RWPE2 (cell line): ENCODE measurements around the gene C19orf81.
"Not testable (repeated sequence)": the region's sequence is repeated elsewhere in the genome, so short reads cannot be mapped to it uniquely, and the experiment has no call there.

Experiments
- ATAC-seq: fragments of 200-7000 bp; cut with Tn5 transposase; 3 replicates; pipeline ENCODE4 v1.9.1; 2021; ENCODE audit warnings: low read depth
- DNase-seq: peaks from one replicate; pipeline ENCODE4 v3.0.0-alpha.2; 2020; ENCODE audit warnings: low spot score
- H3K27ac ChIP-seq: fragments of 450-650 bp; 2 replicates; pipeline ENCODE4 v1.5.1; 2017; ENCODE audit warnings: mild to moderate bottlenecking; ENCODE audit not compliant: poor library complexity, severe bottlenecking
- H3K27me3 ChIP-seq: fragments of 250-450 bp; sonication (Bioruptor Pico); 2 replicates; pipeline ENCODE4 v1.5.1; 2021; ENCODE audit warnings: mild to moderate bottlenecking, moderate library complexity; ENCODE audit not compliant: insufficient read depth, poor library complexity, severe bottlenecking
- H3K36me3 ChIP-seq: fragments of 250-450 bp; sonication (Bioruptor Pico); 2 replicates; pipeline ENCODE4 v1.5.1; 2020; ENCODE audit warnings: low read depth, mild to moderate bottlenecking, moderate library complexity
- H3K4me1 ChIP-seq: fragments of 250-450 bp; sonication (Bioruptor Pico); 2 replicates; pipeline ENCODE4 v1.5.1; 2021; ENCODE audit warnings: mild to moderate bottlenecking, moderate library complexity; ENCODE audit not compliant: insufficient read depth, poor library complexity, severe bottlenecking
- H3K4me3 ChIP-seq: fragments of 250-450 bp; sonication (Bioruptor Pico); 2 replicates; pipeline ENCODE4 v1.5.1; 2021; ENCODE audit warnings: mild to moderate bottlenecking, moderate library complexity; ENCODE audit not compliant: severe bottlenecking
- H3K9me3 ChIP-seq: fragments of 250-450 bp; sonication (Bioruptor Pico); 2 replicates; pipeline ENCODE4 v1.5.1; 2021; ENCODE audit warnings: mild to moderate bottlenecking, moderate library complexity; ENCODE audit not compliant: severe bottlenecking
- CTCF ChIP-seq: fragments of 450-650 bp; IDR thresholded peaks from one replicate; pipeline ENCODE4 v1.5.1; 2017; ENCODE audit warnings: mild to moderate bottlenecking, moderate library complexity; ENCODE audit not compliant: poor library complexity, severe bottlenecking

The C19orf81 gene

GRCh38 chr19:50602935-50603334 is 46.3 kb upstream of the C19orf81 start:
- DNase-seq (no peak), ATAC-seq (no peak)
- TF ChIP-seq CTCF = no peak
- no peaks in the 10 kb centered on the region for H3K9me3 ChIP-seq
- no peaks in the 10 kb centered on the region for H3K36me3 ChIP-seq
- H3K27ac ChIP-seq = no peak overlapping the region
- no peak overlapping the region for H3K4me3 ChIP-seq
- H3K27me3 ChIP-seq = peaks cover 16% of the 10 kb centered on the region
- no peaks in the 10 kb centered on the region for H3K4me1 ChIP-seq

- H3K27ac ChIP-seq, H3K9me3 ChIP-seq, H3K4me3 ChIP-seq, H3K4me1 ChIP-seq, DNase-seq, H3K36me3 ChIP-seq: not testable (repeated sequence)
- H3K27me3 ChIP-seq = peaks cover 11% of the 10 kb centered on the region
- TF ChIP-seq CTCF = peak; percentile 9
- 0 out of 3 replicates have a peak, but pooled peaks have one; percentile 44 for ATAC-seq
These were observed 44.8 kb upstream of the C19orf81 start for GRCh38 chr19:50604264-50605073.

GRCh38 chr19:50606059-50606836 is 43.0 kb upstream of the C19orf81 start:
- DNase-seq, H3K9me3 ChIP-seq, H3K36me3 ChIP-seq, H3K27me3 ChIP-seq, H3K4me1 ChIP-seq, H3K4me3 ChIP-seq, H3K27ac ChIP-seq: not testable (repeated sequence)
- ATAC-seq = peak; percentile 44; the same call in 2 of the 3 replicates
- TF ChIP-seq CTCF = peak; percentile 20

- H3K9me3 ChIP-seq = no peaks in the 10 kb centered on the region
- ATAC-seq (no peak), DNase-seq (no peak)
- no peak overlapping the region for H3K27ac ChIP-seq
- no peaks in the 10 kb centered on the region for H3K36me3 ChIP-seq
- no peak for TF ChIP-seq CTCF
- H3K4me1 ChIP-seq = no peaks in the 10 kb centered on the region
- no peaks in the 10 kb centered on the region for H3K27me3 ChIP-seq
- H3K4me3 ChIP-seq = no peak overlapping the region
These were observed 41.9 kb upstream of the C19orf81 start for GRCh38 chr19:50607388-50607787.
